ENCODE results near the gene CMYA5.
"Not testable (repeated sequence)": the region's sequence is repeated elsewhere in the genome, so short reads cannot be mapped to it uniquely, and the experiment has no call there.

The CMYA5 gene

DNA sequence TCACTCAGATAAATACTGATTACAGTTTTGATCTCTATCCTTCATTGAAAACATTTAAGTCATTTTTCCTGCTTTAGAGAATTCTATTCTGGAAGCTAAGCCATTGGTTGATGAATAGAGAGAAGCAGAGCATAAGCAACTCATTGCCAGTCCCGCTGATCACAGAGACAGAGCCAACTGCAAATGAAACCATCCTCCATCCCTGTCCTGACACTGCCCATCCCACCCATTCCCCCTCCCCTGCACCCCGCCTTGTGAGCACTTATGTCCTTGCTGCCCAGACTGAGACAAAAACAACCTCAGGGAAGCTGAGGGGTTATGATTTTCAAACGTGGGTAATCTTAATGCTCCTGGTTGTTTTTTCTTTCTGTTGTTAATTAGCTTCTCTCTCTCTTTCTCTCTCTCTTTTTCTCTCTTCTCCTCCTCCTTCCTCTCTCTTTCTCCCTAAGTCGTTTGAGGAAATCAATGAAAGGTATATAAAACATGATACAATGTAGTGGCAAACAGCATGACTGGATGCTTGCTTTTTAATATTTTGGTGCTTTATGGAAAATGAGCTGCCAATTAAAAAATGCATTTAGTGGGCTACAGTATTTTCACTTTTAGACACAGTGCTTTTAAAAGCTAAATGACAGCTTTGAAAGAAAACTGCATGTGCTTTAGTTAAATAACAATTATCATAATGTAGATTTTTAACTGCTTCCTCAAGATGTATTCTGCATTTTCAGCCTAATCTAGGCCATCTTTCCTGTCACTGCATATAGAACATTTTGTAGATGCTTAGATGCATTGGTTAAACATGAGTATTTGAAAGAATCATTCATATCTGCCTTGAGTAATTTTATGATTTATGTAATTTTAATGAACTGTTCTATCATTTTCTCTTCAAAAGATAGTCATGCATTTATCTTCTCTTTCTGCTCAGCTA, 57.3 kb downstream of the CMYA5 start:
- DNase-seq (ENCODE audit: low read depth in 1 of 2, low spot score in 1 of 2): no peak

DNA sequence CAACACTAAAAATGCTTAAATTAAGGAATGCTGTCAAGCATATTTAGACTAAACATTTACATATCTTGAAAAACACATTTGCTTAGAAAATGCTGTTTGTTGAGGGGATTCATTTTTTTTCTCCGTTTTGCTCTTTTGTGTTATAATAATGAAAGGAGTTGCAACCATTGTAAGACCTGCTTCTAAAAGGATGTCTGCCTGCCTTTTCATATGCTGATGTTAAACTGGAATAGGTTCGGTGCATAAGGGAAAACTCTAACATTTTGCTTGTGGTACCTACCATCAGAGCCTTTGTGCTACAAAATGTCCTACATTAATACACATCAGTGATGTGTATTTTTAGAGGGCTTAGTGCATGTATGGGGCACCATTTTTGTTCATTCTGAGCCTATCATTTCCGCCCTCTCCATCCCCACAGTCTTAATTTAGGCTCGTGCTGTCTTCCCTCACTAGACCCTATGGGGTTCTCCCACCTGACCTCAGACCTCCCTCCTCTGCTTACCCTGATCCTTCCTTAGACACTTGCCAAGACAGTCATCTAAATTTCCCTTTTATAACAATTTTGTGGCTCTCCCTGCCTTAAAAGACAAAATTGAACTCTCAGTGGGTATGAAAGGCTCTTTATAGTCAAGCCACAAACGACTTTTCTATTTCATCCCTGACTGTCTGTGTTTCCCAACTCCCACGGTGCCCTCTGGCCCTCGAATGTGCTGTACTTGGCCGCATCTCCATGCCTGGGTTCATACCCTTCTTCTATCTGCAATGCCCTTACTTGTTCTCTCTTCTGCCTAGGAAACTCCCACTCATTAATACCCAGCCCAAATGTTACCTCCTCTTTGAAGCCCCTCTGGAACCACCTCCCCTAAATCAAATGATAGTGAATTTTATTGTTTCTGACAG, 61.2 kb downstream of the CMYA5 start:
- DNase-seq (ENCODE audit: low read depth in 1 of 2, low spot score in 1 of 2): no peak

DNA sequence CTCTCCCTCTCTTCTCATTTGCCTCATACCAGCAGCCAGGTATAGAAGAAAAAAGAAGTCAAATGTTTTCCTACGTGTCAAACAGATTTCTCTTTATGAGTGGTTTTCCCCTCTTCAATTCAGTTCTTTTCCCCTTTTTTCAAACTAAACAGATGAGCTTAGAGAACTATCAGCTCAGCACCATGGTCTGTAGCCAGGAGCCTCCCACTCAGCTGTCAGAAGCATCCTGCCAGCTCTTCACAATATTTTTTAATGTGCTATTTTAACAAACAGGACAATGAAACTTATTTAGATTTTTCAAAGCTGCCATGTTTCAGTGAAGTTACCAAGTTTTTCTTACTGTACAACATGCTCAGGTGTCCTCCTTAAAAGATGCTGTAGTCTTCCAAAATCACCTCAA, 63.5 kb downstream of the CMYA5 start:
- no peak for DNase-seq (ENCODE audit: low read depth in 1 of 2, low spot score in 1 of 2)

DNA sequence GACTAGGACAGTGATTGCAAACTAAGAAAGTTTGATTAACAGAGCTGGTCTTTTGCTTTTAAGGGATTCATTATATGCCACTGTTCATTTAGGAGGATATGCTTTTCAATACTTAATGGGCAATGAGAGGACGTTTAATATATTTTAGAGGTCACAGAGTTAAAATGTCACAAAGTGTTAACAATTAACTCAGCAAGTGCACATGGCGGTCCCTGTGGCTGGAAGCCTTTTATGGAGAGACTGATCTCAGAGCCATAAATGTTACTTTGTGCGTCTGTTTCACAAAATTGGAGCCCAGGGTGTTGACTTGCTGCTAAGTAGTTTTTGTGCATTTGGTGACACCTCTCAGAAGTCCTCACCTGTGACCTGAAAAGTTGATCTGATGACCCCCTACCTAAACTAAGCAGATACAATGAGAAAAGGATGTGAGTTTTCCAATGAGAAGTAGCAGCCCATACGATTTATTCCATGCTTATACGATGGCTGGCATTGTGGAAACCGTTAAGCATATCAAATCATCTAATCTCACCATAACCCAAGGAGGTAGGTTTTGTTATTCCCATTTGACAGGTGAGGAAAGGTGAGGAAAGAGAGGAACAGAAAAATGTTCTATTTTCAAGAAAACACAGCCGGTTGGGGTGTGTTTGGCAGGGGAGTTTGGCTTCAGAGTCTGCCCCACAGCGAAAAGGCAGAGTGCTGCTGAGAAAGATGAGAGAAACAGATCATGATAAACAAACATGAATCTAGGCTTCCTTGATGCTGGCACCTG, 64.4 kb downstream of the CMYA5 start:
- no peak for DNase-seq (ENCODE audit: low read depth in 1 of 2, low spot score in 1 of 2)

DNA sequence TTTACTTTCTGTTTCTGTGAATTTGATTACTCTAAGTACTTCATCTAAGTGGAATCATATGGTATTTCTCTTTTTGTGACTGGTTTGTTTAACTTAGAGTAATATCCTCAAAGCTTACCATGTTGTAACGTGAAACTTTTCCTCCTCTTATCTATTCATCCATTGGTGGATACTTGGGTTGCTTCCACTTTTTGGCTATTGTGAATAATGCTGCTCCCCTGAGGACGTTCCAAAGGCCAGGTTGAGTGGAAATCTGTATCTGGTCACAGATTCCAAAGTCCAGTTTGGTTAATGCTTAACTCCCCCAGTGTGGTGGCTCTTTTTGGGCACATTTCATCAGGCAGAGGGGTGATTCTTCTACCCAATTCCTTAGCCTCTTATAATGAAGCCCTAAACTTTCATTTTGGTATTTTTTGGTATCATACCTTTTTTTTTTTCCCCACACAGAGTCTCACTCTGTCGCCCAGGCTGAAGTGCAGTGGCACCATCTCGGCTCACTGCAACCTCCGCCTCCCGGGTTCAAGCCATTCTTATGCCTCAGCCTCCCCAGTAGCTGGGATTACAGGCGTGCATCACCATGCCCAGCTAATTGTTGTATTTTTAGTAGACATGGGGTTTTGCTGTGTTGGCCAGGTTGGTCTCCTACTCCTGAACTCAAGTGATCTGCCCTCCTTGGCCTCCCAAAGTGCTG, 65.4 kb downstream of the CMYA5 start:
- no peak for DNase-seq (ENCODE audit: low read depth in 1 of 2, low spot score in 1 of 2)

DNA sequence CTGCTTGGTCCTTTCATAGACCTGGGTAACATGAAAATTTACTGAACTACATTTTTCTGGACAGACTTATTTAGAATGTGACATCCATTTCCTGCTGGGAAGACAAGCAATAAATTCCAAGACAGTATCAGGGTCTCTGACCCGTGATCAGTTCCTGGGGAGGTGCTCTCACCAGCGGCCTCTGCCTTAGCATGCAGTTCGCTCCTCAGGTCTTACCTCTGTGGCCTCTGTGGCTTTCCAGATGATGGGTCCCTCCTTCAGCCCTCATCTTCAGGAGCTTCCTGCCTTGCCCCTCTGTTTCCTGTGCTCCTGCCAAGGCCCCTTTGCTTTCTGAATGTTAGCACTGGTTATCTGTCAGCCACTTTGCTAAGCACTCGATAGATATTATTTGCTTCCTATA, 66.4 kb downstream of the CMYA5 start:
- DNase-seq (ENCODE audit: low read depth in 1 of 2, low spot score in 1 of 2): no peak

DNA sequence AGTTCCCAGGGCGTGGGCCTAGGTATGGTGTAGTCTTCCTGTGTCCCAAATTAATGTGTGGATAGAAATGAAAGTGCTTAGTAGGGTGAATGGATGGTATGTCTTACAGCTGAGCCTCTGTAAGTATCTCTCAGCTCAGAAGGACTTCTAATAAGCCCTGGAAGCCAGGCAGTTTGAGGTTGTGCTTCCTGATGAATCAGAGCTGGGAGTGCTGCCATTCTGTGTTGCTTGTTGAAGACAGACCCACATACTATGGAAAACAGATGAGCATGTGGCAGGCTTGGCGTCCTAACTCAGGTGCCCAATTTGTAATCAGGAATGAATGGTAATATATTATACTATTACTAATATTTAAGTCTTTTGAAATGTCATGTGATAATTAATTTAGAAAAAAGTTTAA, 69.8 kb downstream of the CMYA5 start:
- no peak for DNase-seq (ENCODE audit: low read depth in 1 of 2, low spot score in 1 of 2)

DNA sequence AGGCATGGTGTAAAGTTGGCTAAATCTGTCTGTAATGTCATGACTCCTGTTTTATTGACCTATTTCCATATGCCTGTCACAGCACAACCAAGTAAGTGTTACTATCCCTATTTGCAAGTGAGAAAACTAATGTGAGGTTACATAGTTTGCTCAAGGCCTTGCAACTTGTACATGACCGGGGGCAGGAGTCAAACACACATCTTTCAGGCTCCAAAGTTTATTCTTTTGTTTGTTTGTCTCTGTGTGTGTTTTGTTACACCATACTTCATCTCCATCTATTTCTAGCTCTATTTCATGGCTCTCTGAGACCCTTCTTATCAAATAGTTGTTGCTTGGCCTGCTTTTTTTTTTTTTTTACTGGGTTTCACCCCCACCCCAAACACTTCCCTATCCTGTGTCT, 70.2 kb downstream of the CMYA5 start:
- DNase-seq (ENCODE audit: low read depth in 1 of 2, low spot score in 1 of 2): no peak

DNA sequence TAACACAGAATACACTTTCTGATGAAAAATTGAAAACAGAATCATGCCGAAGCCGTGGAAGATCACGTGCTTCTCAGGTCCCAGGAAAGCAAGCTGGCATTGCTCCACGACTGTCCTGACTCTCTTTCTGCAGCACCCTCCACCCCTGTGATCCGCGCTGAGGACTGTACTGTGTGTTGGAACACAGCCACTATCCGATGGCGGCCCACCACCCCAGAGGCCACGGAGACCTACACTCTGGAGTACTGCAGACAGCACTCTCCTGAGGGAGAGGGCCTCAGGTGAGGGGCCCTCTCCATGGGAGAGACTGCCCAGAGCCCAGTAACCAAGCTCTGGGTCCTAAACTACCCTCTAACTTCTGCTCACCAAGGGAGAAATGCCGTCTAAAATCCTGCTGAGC, 73.3 kb downstream of the CMYA5 start:
- DNase-seq (ENCODE audit: low read depth in 1 of 2, low spot score in 1 of 2): no peak

DNA sequence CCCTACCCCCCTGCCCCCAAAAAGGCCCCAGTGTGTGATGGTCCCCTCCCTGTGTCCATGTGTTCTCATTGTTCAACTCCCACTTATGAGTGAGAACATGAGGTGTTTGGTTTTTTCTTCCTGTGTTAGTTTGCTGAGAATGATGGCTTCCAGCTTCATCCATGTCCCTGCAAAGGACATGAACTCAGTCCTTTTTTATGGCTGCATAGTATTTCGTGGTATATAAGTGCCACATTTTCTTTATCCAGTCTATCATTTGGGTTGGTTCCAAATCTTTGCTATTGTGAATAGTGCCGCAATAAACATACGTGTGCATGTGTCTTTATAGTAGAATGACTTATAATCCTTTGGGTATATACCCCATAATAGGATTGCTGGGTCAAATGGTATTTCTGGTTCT, 74.5 kb downstream of the CMYA5 start:
- not testable (repeated sequence) for DNase-seq (ENCODE audit: low read depth in 1 of 2, low spot score in 1 of 2)

DNA sequence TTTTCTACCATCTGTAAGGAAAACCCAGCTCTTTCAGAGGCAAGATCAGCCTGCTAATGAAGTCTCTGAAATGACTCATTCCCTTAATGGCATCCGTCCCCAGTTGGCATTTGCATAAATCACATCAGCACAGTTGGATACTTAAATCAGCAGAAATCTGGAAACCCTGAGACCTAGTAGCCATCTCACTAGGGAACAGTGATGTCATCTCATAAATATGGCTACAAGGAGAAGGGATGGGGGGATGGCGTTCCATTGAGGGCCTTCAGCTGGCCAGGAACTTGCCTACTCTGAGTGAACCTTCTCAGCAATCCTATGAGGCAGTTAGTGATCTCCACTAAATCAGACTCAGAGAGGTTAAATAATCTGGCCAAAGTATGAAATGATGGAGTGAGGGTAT, 81.8 kb downstream of the CMYA5 start:
- DNase-seq (ENCODE audit: low read depth in 1 of 2, low spot score in 1 of 2): no peak

DNA sequence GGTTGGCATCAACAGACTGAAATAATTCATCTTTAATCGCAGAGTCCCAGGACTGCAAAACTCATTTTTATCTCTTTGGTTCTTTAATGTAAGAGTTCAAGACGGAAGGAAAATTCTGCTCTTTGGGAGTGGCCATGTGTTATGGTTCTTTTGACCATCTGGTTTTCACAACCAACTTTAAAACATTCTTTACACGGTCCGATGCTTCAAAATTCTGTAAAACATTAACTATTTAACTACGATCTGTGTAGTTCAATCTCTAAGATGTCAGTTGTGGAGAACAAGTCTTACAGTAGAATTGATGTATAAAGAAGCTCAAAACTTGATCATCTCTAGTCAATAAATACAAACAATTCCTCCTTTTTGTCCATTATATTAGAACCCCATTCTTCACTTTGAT, 83.0 kb downstream of the CMYA5 start:
- no peak for DNase-seq (ENCODE audit: low read depth in 1 of 2, low spot score in 1 of 2)

DNA sequence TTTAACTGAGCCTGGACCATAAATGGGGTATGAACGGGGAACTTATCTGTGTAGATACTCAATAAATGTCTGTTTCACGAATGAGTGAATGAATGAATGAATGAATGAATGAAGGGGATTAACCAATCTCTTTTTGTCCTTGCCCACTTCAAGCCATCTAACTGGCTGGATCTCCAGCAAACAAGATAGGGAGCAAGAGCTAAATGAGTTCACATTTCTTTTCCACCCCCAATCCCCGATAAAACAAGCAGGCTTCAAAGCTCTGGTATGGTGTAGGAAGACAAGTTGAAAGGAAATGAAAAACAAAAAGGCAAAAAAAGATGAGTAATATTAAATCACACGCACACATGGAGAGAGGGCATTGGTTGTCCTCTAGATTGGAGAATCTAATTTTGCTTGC, 84.0 kb downstream of the CMYA5 start:
- DNase-seq (ENCODE audit: low read depth in 1 of 2, low spot score in 1 of 2): no peak

DNA sequence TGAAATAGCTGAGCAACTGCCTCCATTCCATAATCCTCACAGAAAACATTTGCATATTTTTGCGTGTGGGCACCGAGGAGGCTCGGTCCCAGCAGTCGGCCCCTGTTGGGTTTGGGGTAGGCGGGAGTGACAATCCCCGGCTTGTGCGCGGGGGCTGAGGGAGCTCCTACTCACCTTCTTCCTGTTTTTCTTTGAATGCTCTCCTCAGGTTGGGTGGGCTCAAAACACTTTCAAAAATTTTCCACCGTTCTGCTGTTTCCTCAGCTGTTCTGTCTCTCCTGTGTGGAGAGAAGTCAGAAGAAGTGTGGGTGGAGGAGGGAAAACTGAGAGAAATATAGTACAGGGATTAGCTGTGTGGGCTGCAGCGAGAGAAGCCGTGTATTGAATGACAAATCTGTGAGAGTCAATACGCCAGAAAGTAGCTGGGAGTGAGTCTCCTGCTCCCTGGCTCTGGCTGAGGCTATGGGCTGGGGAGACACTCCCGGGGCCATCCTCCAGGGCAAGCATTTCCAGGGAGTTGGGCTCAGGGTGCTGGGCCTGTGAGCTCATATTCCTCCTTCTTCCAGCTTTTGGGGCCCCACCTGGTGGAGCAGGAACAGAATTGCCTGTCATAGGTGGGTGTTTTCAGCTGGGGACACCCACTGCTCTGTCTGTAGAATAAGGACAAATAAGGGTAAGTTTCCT, 84.7 kb downstream of the CMYA5 start:
- DNase-seq (ENCODE audit: low read depth in 1 of 2, low spot score in 1 of 2): no peak

DNA sequence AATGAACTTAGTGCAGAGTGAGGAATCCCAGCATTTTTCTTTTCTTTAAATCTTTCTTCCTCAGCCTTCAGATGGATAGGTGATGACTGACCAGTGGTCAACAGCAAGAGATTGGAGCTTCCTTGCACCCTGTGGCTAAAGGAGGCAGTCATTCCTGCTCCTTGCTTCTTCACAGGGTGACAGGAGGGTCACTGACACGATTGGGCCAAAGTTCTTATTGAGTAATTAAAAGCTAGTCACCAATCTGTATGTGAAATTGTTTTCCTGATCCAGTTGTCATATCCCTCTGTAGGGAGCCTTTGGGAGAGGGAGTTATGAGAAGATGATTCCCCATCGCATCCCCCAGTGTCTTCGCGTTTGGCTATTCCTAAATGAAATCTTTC, 85.2 kb downstream of the CMYA5 start:
- DNase-seq (ENCODE audit: low read depth in 1 of 2, low spot score in 1 of 2): no peak

DNA sequence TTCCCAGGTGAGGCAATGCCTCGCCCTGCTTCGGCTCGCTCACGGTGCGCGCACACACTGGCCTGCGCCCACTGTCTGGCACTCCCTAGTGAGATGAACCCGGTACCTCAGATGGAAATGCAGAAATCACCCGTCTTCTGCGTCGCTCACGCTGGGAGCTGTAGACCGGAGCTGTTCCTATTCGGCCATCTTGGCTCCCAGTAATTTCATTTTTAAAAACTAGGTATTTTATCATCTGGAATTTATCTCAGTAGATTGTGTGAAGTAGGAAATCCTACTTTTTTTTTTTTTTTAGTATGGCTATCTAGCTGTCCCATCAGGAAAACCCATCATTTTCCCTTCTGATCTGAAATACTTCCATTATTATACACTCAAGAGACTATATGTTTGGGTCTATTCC, 95.1 kb downstream of the CMYA5 start:
- DNase-seq (ENCODE audit: low read depth in 1 of 2, low spot score in 1 of 2): not testable (repeated sequence)

DNA sequence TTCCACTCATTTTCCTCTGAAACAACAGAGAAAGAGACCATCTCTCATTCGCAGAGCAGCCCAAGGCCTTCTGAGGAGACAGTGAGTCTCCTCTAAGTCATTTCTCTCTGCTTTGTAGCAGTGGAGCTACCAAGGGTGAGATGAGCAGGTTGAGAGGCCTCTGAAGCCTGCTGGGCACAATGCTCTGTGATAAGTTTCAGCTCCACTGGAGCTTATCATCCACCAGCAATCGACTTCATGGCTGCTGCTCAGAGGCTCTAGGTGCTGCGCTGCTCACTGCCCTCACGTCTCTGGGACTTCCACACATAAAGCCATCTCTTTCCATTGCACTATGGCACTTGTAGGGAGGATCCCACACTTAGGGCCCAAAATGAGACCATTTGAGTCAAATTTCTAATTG, 96.3 kb downstream of the CMYA5 start:
- DNase-seq (ENCODE audit: low read depth in 1 of 2, low spot score in 1 of 2): no peak

DNA sequence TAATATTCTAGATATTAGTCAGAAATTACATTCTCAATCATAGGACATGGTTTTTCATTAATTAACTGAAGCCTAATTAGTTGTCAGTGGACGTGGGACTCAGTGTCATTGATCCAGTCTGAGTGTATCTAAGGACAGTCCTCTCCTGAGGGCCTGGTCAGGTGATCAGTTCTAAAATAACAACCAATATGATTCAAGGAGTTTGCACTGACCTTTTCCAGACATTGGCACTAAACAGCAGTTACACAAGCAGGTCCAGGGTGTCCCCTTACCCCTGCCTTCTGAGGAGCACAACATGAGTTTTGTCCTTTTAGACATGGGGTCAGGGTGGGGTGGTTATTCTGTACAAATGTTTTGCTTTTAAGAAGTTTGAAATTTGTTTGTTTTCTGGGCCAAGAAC, 97.8 kb downstream of the CMYA5 start:
- no peak for DNase-seq (ENCODE audit: low read depth in 1 of 2, low spot score in 1 of 2)

DNA sequence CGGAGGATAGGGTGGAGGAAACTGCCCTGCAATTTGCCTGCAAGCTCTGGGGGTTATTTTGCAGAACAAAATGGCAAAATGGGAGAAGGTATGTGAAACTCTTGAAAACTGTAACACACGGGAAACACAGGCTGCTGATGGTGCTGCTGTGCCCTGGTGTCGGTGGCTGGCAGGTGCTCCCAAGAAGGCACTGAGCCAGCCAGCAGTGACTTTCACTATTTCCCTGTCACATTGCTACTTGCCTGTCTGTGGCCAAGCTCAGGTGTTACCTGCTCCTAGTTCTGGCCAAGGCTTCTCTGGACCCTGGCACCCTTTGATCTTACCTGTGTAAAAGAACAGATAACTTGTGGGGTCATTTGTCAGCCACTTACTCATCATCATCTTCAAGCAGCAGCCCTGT, 102.2 kb downstream of the CMYA5 start:
- DNase-seq (ENCODE audit: low read depth in 1 of 2, low spot score in 1 of 2): no peak

DNA sequence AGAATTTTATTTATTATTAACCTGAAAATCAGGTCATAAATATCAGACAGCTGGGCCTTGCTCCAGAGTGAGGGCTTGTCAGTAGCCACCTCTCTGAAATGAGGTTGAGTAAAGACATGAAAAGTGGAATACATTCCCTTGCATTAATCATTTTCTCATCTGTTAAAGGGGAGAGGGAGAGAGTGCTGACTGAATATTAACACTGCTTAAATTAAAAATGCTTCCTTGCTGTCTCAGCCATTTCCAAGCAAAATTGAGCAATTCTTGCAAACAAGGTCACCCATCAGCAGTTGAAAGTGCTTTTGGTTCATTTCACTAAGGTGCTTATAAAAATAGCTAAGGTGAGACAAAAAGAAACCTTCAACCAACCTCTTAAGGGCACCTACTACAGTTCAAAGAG, 102.8 kb downstream of the CMYA5 start:
- DNase-seq (ENCODE audit: low read depth in 1 of 2, low spot score in 1 of 2): no peak

Data from activated CD4-positive, alpha-beta T cell treated with anti-CD3 and anti-CD28 coated beads, Interleukin-2, amount 50 U/mL, for 24 hours (primary cell).